Activated naive CD8-positive, alpha-beta T cell (primary cell): ENCODE results near the gene PRR16.
"Not testable (repeated sequence)": the region's sequence is repeated elsewhere in the genome, so short reads cannot be mapped to it uniquely, and the experiment has no call there.

Source experiments
- H3K27ac Mint-ChIP-seq: one replicate; pipeline ENCODE4 v1.8.0; 2021; ENCODE audit warnings: mixed read lengths
- H3K27me3 Mint-ChIP-seq: one replicate; pipeline ENCODE4 v1.8.0; 2021; ENCODE audit warnings: mixed read lengths
- H3K36me3 Mint-ChIP-seq: one replicate; pipeline ENCODE4 v1.8.0; 2021; ENCODE audit warnings: mixed read lengths
- H3K4me1 Mint-ChIP-seq: one replicate; pipeline ENCODE4 v1.8.0; 2021; ENCODE audit warnings: low read depth, mixed read lengths
- H3K4me3 Mint-ChIP-seq: one replicate; pipeline ENCODE4 v1.8.0; 2021; ENCODE audit warnings: mild to moderate bottlenecking, mixed read lengths
- H3K9me3 Mint-ChIP-seq: one replicate; pipeline ENCODE4 v1.8.0; 2021; ENCODE audit warnings: low read depth, mixed read lengths

The PRR16 gene

DNA sequence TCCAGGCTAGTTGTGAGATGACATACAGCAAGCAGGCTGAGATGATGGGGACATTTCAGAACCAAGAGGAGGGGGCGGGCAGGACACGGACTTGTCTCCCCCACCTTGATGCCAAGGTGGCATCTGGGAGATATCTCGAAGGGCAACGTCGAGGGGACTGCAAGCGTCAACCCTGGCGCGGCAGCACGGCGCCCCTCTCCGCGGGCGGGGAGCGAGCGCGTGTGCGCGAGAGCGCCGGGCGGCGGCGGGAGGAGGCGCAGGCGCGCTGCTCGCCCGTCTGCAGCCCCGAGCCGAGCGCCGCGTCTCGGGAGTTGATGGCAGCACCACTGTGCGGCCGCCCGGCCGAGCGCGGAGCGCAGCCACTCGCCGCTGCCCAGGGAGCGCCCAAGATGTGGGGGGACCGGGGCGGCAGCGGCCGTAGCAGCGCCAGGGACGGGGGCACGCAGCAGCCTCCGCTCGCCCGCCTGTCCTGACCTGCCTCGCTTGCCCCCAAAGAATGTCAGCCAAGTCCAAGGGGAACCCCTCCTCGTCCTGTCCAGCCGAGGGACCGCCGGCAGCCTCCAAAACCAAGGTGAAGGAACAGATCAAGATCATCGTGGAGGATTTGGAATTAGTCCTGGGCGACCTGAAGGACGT lies at the start of gene PRR16:
TSS of gene PRR16 (plus strand) at position 310 of the 636 bp plus-strand sequence.
- H3K36me3 Mint-ChIP-seq: no peaks in the 10 kb centered on the region
- H3K4me3 Mint-ChIP-seq: peak within 1 kb of the TSS; percentile 73
- H3K27ac Mint-ChIP-seq: no peak within 1 kb of the TSS
- peaks cover 19% of the 10 kb centered on the region for H3K27me3 Mint-ChIP-seq
- peaks cover 12% of the 10 kb centered on the region for H3K4me1 Mint-ChIP-seq
- no peaks in the 10 kb centered on the region for H3K9me3 Mint-ChIP-seq

DNA sequence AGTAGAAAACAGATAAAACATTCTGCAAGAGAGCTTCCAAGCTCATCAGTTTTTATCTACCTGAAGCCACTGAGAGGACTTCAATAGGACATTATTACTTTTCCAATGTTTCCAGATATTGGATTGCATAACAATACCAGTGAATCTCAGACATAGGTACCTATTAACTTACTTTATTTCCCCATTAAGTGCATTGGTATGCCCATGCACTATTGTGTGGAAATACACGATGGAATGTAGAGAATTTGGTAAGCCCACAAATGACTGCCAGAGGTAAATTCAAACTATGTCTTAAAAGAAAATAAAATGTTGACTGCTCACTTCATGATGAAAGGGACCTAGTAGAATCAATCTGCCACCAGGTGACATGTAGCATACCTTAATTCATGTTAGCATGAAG lies 48.1 kb upstream of the PRR16 start:
- Mint-ChIP-seq H3K27ac (no peak overlapping the region), H3K27me3 (no peaks in the 10 kb centered on the region), H3K9me3 (no peaks in the 10 kb centered on the region), H3K4me3 (no peak overlapping the region), H3K4me1 (no peaks in the 10 kb centered on the region), H3K36me3 (no peaks in the 10 kb centered on the region)

DNA sequence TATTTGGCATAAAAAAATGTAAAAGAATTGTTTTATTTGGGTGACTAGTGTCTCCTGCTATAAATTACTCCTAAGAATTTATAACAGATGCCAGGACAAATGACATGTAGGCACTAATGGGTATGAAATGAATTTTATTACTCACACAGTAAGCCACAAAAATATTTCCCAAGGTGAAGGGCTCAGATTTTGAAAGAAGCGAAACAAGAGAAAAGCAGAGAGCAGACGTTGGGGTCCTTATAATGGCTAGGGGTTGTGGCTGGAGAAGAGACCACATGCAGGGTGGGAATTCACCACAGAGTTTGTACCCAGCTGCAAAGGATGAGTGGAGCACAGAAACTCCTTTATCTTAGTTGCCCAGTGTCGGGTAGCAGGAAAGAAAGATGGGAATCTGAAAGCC lies 45.0 kb upstream of the PRR16 start:
- H3K27me3 Mint-ChIP-seq: no peaks in the 10 kb centered on the region
- H3K4me1 Mint-ChIP-seq: no peaks in the 10 kb centered on the region
- no peaks in the 10 kb centered on the region for H3K9me3 Mint-ChIP-seq
- H3K36me3 Mint-ChIP-seq: no peaks in the 10 kb centered on the region
- no peak overlapping the region for H3K4me3 Mint-ChIP-seq
- H3K27ac Mint-ChIP-seq: no peak overlapping the region

DNA sequence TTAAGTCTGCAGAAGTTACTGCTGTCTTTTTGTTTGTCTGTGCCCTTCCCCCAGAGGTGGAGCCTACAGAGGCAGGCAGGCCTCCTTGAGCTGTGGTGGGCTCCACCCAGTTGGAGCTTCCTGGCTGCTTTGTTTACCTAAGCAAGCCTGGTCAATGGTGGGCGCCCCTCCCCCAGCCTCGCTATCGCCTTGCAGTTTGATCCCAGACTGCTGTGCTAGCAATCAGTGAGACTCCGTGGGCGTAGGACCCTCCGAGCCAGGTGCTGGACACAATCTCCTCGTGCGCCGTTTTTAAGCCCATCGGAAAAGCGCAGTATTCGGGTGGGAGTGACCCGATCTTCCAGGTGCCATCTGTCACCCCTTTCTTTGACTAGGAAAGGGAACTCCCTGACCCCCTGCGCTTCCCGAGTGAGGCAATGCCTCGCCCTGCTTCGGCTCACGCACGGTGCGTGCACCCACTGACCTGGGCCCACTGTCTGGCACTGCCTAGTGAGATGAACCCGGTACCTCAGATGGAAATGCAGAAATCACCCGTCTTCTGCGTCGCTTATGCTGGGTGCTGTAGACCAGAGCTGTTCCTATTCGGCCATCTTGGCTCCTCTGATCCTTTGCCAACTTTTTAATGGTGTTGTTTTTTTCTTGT lies 37.3 kb upstream of the PRR16 start:
- not testable (repeated sequence) for H3K4me3 Mint-ChIP-seq, H3K9me3 Mint-ChIP-seq, H3K36me3 Mint-ChIP-seq, H3K27ac Mint-ChIP-seq, H3K4me1 Mint-ChIP-seq, H3K27me3 Mint-ChIP-seq

DNA sequence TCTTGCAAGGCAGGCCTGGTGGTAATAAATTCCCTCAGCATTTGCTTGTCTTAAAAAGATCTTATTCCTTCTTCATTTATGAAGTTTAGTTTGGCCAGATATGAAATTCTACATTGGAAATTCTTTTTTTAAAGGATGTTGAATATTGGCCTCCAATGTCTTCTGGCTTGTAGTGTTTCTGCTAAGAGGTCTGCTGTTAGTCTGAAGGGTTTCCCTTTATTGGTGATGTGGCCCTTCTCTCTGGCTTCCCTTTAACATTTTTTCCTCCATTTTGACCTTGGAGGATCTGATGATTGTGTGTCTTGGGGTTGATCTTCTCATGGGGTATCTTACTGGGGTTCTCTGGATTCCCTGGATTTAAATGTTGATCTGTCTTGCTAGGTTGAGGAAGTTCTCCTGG lies 33.5 kb upstream of the PRR16 start:
- H3K4me1 Mint-ChIP-seq: no peaks in the 10 kb centered on the region
- no peaks in the 10 kb centered on the region for H3K36me3 Mint-ChIP-seq
- H3K27me3 Mint-ChIP-seq: no peaks in the 10 kb centered on the region
- peaks cover 5% of the 10 kb centered on the region for H3K9me3 Mint-ChIP-seq
- no peak overlapping the region for H3K4me3 Mint-ChIP-seq
- no peak overlapping the region for H3K27ac Mint-ChIP-seq

DNA sequence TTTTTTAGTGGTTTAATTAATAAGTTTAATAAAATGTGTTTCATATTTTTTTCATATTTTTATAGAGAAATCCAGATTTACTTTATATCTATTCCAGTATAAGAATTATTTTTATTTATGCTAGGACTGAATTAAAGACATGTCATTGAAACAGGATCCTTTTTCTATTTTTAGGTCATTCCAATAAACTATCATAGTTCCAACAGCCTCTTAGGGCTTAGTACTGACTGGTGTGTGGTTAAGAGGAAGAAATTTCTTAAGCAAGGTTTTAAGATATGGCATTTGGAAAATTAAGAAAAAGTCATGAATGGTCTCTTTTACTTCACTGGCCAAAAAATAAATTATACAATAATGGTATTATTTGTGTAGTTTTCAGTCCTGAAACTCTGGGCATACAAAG lies 31.2 kb upstream of the PRR16 start:
- H3K9me3 Mint-ChIP-seq: peaks cover 5% of the 10 kb centered on the region

DNA sequence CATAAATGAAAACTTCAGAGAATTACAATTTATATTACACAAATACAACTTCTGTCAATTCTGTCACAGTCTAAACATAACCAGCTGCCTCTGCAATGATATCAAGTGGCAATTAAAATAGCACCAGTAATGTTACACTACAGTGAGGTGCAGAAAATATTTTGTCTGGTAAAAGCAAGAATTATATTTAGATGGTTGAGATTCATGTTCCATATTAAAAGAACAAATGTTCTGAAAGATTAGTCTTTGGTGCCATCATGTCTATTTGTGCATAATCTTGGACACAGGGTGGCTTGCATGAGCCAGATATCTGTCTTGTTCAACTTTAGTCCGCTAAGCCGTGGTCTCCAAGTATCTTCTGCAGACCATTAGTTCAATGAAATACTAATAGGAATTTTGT lies 29.0 kb upstream of the PRR16 start:
- peaks cover 5% of the 10 kb centered on the region for H3K9me3 Mint-ChIP-seq
- H3K27me3 Mint-ChIP-seq: no peaks in the 10 kb centered on the region
- no peaks in the 10 kb centered on the region for H3K36me3 Mint-ChIP-seq
- no peak overlapping the region for H3K27ac Mint-ChIP-seq
- no peak overlapping the region for H3K4me3 Mint-ChIP-seq
- no peaks in the 10 kb centered on the region for H3K4me1 Mint-ChIP-seq

More for the DNA sequence above, 31.2 kb upstream of the PRR16 start:
- no peak overlapping the region for H3K27ac Mint-ChIP-seq
- no peaks in the 10 kb centered on the region for H3K27me3 Mint-ChIP-seq
- H3K4me1 Mint-ChIP-seq: no peaks in the 10 kb centered on the region
- no peak overlapping the region for H3K4me3 Mint-ChIP-seq
- H3K36me3 Mint-ChIP-seq: no peaks in the 10 kb centered on the region

DNA sequence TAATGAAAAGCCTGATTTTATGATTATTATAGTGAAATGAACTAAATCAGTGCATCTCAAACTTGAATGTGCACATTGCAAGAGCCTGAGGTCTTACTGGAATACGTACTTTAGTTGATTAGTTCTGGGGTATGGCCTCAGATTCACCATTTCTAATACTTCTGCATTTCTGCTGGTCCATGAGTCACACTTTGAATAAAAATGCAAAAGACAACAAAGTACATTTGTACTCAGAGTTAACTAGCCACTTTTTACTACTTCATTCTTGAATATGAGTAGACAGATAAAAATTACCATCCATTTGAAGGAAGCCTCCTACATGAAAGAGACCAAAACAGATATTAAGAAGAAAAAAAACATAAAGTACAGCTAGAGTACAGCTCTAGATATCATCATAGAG lies 27.1 kb upstream of the PRR16 start:
- no peaks in the 10 kb centered on the region for H3K9me3 Mint-ChIP-seq
- H3K4me3 Mint-ChIP-seq: no peak overlapping the region
- H3K27me3 Mint-ChIP-seq: no peaks in the 10 kb centered on the region
- H3K36me3 Mint-ChIP-seq: no peaks in the 10 kb centered on the region
- no peaks in the 10 kb centered on the region for H3K4me1 Mint-ChIP-seq
- H3K27ac Mint-ChIP-seq: no peak overlapping the region

DNA sequence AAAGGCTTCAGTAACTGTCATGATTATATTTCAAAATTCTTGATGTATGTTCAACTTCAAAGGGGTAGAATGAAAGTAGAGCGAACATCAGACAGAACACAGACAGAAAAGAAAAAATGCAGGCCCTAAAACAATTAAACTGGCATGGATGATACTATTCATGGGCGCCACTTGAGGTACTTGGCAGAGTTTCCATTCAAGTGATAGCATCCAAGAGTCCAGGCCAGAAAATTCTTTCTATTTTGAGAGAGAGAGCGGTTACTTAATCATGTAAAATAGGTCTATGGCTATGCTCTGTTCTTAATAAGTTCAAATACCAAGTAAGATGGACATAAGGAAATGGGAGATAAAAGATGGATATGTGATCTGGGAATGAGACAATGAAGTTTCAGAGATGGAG lies 21.4 kb upstream of the PRR16 start:
- Mint-ChIP-seq H3K36me3 (no peaks in the 10 kb centered on the region), H3K4me3 (no peak overlapping the region), H3K27ac (no peak overlapping the region)

DNA sequence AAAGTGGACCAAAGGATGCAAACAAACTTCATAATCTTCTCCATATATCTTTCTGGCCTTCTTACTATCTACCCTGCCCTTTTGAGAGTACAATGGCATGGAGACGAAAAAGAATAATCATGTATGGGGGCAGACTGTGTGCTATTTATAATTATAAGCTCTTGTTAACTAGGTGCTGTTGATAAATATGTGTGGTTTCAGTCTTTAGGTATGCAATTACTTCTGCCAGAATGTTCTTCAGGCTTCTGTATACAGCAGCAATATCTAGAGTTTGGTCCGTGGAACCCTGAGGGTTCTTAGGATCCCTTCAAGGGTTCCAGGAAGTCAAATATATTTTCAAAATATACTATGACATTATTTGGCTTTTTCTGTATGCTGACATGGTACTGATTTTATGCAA lies 20.5 kb upstream of the PRR16 start:
- H3K4me3 Mint-ChIP-seq: no peak overlapping the region

More for the DNA sequence above, 21.4 kb upstream of the PRR16 start:
- H3K4me1 Mint-ChIP-seq: no peaks in the 10 kb centered on the region
- no peaks in the 10 kb centered on the region for H3K27me3 Mint-ChIP-seq
- no peaks in the 10 kb centered on the region for H3K9me3 Mint-ChIP-seq

DNA sequence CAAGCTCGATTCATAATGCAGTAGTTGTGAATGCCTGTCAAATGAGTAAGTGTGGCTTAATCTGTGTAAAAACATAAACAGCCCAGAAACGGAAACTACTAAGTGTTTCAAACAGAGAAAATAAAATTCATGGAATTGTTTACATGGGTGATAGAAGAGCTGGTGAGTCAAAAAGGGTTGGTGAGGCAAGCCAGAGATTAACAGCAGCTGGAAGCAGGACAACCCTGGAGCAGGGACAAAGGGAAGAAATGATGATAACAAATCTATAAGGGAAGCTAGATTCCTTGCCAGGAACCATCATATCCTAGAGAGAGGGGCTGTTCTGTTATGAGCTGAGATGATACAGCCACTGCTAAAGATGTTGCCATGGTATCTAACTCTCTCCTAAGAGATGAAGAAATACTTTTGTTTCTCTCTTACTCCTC lies 18.0 kb upstream of the PRR16 start:
- no peak overlapping the region for H3K27ac Mint-ChIP-seq
- H3K27me3 Mint-ChIP-seq: no peaks in the 10 kb centered on the region
- no peaks in the 10 kb centered on the region for H3K4me1 Mint-ChIP-seq
- no peak overlapping the region for H3K4me3 Mint-ChIP-seq
- H3K36me3 Mint-ChIP-seq: no peaks in the 10 kb centered on the region
- no peaks in the 10 kb centered on the region for H3K9me3 Mint-ChIP-seq

More for the DNA sequence above, 20.5 kb upstream of the PRR16 start:
- Mint-ChIP-seq H3K36me3 (no peaks in the 10 kb centered on the region), H3K27me3 (no peaks in the 10 kb centered on the region), H3K9me3 (no peaks in the 10 kb centered on the region), H3K27ac (no peak overlapping the region), H3K4me1 (no peaks in the 10 kb centered on the region)

DNA sequence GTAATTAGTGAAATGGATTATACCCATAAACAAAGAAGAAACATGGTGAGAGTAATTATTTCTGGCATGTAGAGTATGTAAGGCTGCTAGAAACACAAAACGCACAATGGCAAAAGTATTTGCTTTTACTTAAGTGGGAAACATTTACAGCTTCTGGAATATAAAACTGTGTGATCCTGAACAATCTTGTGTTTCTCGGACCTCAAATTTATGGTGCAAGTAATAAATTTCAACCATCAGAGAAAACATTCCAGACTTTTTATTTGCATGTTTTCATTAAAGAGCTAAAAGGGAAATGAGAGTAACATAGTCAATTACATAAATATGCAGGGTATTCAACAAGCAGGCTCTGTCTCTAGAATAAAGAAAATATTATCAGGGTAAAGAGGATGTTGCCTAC lies 17.2 kb upstream of the PRR16 start:
- no peaks in the 10 kb centered on the region for H3K4me1 Mint-ChIP-seq
- H3K9me3 Mint-ChIP-seq: no peaks in the 10 kb centered on the region
- H3K4me3 Mint-ChIP-seq: no peak overlapping the region
- H3K36me3 Mint-ChIP-seq: no peaks in the 10 kb centered on the region
- H3K27me3 Mint-ChIP-seq: no peaks in the 10 kb centered on the region
- H3K27ac Mint-ChIP-seq: no peak overlapping the region

DNA sequence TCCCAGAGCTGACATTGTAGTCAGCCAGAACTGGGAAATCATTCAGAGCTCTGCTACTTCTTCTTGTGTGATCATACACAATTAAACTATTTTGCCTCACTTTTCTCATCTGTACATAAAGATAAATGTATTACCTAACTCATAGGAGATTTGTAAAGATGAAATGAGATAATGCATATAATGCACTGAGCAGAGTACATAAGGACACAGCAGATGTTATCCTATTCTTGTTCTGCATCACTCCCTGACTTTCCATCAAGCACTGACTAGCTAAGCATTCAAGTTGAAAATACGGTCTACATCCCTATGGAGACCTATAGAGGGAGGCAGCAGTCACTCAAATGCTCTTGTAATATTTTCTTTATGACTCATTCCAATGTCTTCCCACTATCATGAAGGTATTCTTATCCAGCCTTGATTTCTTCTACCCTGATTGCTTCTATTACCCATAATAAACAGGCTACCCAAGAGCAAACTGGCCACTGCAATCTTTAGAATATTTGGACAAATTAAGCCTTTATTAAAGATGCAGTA lies 16.3 kb upstream of the PRR16 start:
- H3K9me3 Mint-ChIP-seq: no peaks in the 10 kb centered on the region
- no peaks in the 10 kb centered on the region for H3K36me3 Mint-ChIP-seq
- H3K4me3 Mint-ChIP-seq: no peak overlapping the region
- H3K27me3 Mint-ChIP-seq: no peaks in the 10 kb centered on the region
- no peaks in the 10 kb centered on the region for H3K4me1 Mint-ChIP-seq
- H3K27ac Mint-ChIP-seq: no peak overlapping the region

DNA sequence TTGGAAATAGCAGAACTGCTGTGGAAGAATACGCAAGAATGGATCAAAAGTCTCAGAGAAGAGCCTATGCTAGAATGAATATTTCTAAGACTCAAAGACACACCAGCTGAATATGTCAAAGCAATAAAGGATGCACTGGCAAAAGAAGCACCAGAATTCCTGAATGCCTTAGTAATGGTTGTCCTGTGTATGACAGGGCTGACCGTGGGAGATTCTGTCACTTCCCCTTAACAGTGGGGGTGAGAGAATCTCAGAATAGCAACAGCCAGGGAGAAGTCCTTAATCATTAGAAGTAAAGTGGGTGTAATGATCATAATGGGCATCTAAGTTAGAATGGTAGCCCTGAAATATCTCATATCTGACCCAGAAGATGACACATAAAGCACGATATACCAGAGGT lies 14.6 kb upstream of the PRR16 start:
- Mint-ChIP-seq H3K27ac (no peak overlapping the region), H3K9me3 (no peaks in the 10 kb centered on the region), H3K4me1 (no peaks in the 10 kb centered on the region), H3K4me3 (no peak overlapping the region), H3K27me3 (no peaks in the 10 kb centered on the region), H3K36me3 (no peaks in the 10 kb centered on the region)

DNA sequence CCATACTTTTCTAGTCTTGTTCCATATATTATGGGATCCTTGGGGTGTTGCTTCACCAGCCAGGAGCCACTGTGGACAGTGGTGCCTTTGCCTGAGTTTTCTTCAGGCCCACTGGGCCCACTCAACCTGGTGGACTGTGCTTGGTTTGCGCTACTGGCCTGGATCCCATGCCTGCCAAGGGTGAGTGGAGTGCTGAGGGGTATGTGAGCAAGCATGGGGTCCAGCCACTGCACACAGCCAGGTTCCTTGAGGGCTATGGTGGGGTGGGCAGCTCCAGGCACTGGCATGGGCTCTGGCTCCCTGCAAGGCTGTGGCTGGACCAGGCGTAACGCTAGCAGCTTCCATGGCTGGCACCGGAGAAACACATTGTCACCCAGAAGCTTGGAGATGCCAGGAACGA lies 13.2 kb upstream of the PRR16 start:
- H3K36me3 Mint-ChIP-seq: no peaks in the 10 kb centered on the region

DNA sequence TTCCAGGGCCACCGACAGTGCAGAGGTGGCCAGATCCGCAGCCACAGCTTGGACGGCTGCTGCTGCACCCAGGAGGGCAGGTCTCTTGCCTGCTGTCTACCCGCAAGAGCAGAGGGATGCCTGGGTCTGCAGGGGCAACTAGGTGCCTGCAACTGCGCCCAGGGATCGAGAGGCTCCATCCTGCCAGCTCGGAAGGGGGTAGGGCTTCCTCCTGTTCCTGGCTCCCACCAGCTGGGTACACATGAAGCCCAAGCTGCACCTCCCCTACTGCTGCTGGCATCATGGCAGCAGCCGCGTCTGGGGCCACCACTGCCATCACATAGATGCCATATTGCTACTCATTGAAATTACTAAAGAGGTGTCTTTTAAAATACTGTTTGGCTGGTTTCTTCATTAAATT lies 12.7 kb upstream of the PRR16 start:
- Mint-ChIP-seq H3K27ac (no peak overlapping the region), H3K9me3 (no peaks in the 10 kb centered on the region), H3K4me3 (no peak overlapping the region), H3K27me3 (no peaks in the 10 kb centered on the region), H3K36me3 (no peaks in the 10 kb centered on the region), H3K4me1 (no peaks in the 10 kb centered on the region)

More for the DNA sequence above, 13.2 kb upstream of the PRR16 start:
- Mint-ChIP-seq H3K9me3 (no peaks in the 10 kb centered on the region), H3K27me3 (no peaks in the 10 kb centered on the region), H3K27ac (no peak overlapping the region), H3K4me1 (no peaks in the 10 kb centered on the region), H3K4me3 (no peak overlapping the region)
